Measurements from ENCODE around the gene RAD50.
"Not testable (repeated sequence)": the region's sequence is repeated elsewhere in the genome, so short reads cannot be mapped to it uniquely, and the experiment has no call there.

RAD50 gene

GRCh38 chr5:132556763-132557477, at the start of gene RAD50:
RAD50 (plus strand) TSS chr5:132556977; CDS start chr5:132557325, 348 bp downstream.
- DNase-seq: peak; percentile 93 to 95

DNA sequence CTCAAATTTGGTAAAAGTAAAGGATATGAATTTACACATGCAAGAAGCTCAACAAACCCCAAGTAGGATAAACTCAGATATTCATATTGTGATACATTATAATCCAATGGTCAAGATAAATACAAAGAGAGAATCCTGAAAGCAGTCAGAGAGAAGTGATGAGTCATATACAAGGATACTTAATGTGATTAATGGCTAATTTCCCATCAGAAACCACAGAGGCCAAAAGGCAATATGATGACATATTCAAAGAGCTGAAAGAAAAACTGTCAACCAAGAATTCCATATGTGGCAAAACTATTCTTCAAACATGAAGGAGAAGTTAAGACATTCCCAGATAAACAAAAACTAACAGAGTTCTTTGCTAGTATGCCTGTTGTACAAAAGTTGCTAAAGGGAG, 46.7 kb upstream of the RAD50 start:
- no peak for DNase-seq

DNA sequence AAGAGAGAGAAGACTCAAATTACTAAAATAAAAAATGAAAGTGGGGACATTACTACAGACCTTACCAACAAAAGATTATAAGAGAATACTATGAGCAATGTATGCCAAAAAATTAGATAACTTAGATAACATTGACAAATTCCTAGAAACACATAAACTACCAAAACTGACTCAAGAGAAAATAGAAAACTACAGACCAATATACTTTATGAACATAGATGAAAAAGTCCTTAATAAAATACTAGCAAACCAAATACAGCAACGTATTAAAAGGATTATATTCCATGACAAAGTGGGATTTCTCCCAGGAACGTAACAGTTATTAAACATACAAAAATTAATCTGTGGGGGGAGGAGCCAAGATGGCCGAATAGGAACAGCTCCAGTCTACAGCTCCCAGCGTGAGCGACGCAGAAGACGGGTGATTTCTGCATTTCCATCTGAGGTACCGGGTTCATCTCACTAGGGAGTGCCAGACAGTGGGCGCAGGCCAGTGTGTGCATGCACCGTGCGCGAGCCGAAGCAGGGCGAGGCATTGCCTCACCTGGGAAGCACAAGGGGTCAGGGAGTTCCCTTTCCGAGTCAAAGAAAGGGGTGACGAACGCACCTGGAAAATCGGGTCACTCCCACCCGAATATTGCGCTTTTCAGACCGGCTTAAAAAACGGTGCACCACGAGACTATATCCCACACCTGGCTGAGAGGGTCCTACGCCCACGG, 43.0 kb upstream of the RAD50 start:
- not testable (repeated sequence) for DNase-seq

DNA sequence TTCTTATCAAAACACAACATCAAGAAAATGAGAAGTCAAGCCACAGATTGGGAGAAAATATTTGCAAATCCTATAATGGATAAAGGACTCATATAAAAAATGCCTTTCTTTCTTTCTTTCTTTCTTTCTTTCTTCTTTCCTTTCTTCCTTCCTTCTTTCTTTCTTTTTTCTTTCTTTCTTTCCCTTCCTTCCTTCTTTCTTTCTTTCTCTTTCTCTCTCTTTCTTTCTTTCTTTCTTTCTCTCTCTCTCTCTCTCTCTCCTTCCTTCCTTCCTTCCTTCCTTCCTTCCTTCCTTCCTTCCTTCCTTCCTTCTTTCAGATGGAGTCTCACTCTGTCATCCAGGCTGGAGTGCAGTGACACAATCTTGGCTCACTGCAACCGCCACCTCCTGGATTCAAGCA, 34.7 kb upstream of the RAD50 start:
- DNase-seq: not testable (repeated sequence)

DNA sequence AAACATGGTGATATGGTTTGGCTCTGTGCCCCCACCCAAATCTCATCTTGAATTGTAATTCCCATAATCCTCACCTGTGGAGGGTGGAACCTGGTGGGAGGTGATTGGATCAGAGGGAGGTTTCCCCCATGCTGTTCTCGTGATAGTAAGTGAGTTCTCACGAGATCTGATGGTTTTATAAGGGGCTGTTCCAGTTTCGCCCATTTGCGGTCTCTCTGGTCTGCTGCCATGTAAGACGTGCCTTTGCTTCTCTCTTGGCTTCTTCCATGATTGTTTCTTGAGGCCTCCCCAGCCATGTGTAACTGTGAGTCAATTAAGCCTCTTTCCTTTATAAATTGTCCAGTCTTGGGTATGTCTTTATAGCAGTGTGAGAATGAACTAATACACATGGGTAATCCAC, 31.9 kb upstream of the RAD50 start:
- DNase-seq: not testable (repeated sequence)

- DNase-seq: peak in 1 of 2 donors; percentile 6
Observed at GRCh38 chr5:132525299-132525724, 31.5 kb upstream of the RAD50 start.

GRCh38 chr5:132526290-132526973, 30.3 kb upstream of the RAD50 start:
- DNase-seq: peak; percentile 30 to 38

- no peak for DNase-seq
Observed at GRCh38 chr5:132526974-132527564, 29.7 kb upstream of the RAD50 start.

GRCh38 chr5:132528021-132528420, 28.8 kb upstream of the RAD50 start:
- no peak for DNase-seq

DNA sequence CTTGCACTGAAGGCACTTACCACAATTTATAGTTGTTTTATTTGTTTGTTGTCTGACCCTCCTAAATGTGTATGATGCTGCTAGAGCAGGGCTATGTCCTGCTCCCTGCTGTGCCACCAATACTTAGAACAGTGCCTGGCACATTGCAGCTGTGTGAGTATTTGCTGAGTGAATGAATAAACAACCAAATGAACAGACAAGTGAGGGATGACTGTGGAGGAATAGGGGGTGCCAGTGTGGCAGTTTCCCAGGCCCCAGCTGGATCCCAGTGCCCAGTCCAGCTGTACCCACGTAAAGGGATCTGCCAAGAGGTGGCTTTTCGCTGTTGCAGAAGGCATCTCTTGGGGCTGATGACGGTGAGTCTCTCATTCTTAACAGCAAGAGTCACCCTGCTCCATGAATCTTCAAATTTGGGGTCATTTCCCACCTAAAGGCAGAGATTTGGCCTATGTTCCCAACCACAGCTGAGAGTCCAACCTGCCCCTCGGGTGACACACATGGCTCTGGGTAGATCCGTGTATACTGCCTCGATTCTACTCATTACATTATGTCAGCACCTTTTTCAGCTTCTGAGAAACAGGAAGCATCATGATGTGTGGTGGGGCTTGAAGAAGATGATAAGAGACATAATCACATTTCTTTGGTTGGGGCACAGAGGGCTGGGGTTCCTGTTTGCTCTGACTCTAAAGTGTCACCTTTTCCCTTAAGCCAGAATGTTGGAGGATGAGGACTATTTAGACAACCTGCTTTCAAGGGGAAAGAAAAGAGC, 27.7 kb upstream of the RAD50 start:
- no peak for DNase-seq

- DNase-seq: no peak
Observed at GRCh38 chr5:132530946-132531345, 25.8 kb upstream of the RAD50 start.

GRCh38 chr5:132539716-132540115, 17.1 kb upstream of the RAD50 start:
- DNase-seq: no peak

DNA sequence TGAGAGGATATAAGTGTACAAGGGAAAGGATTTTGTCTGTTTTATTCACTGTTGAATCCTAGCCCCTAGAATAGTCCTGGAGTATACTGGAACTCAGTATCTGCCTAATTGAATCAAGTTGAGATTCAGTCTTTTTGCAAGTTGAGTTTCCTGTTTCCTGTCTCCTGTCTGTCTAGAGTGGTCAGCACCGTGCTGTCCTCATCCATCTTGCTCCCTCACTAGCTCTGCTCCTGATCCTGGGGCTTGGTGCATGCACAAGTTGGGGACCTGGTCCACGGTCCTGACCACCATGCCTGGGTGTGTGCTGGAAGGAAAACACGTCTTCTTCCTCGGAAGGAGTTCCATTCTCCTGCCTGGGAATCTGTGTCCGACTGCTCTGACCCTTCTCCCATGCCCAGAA, 16.6 kb upstream of the RAD50 start:
- no peak for DNase-seq

GRCh38 chr5:132540764-132541163, 16.0 kb upstream of the RAD50 start:
- DNase-seq: no peak

DNA sequence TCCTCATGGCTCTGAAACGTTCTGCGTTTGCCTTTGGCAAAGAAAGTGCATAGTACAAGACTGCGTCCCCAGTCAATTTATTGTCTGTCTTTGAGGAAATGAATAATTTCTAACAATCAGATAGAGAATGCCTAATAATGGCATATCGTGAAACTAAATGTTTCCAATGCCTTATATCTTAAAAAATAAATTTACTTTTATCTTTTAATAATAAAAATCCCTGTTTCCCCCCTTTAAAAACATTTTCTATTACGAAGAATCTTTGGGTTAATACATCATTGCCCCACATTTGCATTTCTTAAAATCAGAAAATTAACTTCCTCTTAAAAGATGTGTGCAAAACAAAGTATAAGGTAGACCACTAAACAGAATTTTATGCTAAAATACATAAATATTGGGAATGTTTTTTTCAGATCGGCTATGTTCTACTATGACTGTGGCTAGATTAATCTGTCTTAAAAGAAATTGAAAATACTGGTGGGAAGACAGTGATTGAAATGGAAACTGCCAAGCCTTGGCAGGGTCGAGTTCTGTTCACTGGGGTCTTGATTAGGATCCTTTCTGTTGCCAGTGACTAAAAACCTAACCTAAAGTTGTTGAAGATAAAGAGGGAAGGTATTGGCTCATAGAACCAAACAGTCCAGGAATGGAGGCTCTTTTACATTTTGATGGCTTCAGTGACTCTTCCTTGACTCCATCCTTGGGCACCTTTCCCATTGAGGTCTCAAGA, 13.1 kb upstream of the RAD50 start, which contains the start of gene IL5:
Gene IL5 (minus strand): TSS at position 51 of the 730 bp plus-strand sequence. CDS start 44 bp downstream, at position 7.
- DNase-seq: no peak

DNA sequence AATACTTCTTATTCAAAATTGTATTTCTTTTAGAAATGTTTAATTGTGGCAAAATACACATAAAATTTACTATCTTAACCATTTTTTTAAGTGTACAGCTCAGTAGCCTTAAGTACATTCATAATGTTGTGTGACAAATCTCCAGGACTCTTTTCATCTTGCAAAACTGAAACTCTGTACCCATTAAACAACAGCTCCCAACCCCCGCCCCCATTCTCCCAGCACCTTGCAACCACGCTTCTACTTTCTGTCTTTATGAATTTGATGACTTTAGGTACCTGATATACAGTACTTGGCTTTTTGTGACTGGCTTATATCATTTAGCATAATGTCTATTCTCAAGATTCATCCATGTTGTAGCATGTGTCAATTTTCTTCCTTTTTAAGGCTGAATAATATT, 10.7 kb upstream of the RAD50 start:
- DNase-seq: peak; percentile 67 to 68

DNA sequence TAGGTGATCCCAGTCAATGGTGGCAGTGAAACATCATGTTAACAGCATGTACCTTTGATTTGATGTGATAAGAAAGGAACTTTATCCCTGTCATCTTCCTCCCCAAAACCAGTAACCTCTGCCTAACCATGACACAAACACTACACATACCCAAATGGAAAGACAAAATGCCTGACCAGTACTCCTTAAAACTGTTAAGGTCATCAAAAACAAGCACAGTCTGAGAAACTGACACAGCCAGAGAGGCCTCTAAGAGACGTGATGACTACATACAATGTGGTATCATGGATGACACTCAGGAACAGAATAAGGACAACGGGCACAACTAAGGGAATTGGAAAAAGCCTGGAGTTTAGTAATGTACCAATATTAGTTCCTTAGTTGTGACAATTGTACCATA, 9.5 kb upstream of the RAD50 start:
- no peak for DNase-seq

DNA sequence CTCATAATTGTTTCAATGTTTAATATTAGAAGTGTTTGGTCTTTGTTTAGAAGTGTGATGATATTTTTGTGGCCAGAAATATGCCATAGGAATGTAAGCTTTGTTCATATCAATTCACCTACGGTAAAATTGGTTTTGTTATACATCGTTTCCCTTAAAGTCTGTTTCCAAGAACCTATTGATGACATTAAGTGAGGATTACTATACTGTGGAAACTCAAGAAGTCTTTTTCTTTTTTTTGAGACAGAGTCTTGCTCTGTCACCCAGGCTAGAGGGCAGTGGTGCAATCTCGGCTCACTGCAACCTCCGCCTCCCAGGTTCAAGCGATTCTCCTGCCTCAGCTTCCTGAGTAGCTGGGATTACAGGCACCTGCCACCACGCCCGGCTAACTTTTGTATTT, 7.9 kb upstream of the RAD50 start:
- not testable (repeated sequence) for DNase-seq

GRCh38 chr5:132549576-132549975, 7.2 kb upstream of the RAD50 start:
- DNase-seq: no peak

DNA sequence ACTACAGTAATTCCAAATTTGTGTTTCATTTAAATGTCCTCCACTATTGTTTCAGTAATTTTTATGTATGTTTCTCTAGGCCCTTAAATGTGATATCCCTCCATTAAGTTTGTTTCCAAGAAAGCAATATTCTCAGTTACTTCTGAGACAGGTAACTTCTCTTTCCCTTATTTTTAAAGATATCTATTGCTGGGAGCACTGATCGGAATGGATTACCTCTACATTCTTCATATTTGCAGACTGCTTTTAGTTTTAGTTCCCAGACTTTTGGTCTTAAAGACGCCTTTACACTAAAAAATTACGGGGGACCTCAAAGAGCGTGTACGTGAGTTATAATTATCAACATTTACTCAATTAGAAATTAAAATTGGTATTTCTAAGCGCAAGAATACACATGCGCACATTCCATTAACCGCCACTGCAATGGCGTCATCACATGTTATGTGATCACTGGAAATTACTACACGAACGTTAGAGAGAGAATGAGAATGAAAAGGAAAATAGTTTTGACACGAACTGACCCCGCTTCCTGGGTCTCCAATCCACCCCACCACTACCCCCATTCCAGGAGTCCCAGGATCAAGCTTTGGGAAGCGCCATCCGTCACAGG, 519 bp upstream of the RAD50 start:
- no peak for DNase-seq

DNA sequence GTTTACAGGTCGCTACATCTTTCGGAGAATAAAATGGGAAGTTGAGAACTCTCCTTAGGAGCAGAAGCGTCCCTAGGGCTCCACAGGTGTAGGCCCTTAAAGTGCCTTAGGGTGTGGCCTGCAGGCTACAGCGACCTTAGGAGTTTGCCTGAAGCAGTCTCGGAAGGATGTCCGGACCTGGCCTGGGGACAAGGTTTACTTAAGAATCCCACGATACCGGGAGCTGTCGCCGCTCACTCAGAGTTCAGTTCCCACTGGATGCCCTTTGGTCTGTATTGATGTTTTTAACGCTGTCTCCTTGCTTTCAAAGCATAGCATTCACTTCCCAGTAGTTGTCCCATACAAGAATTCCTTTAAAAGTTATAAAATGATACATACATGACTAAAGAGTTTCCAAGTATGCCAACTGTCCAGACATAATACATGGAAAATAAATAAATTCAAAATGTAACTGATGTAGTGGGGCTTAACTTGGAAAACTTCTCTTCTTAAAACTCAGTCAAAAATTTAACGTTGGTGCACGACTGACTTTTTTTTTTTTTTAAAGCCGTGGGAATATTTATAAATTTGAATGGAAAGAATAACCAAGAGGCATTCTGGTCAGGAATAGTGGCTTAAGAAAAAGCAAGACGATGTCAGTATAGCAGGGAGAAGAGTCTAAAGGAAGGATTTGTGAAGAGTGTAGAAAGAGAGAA, 848 bp downstream of the RAD50 start:
- peak; percentile 45 to 47 for DNase-seq
